GM23338 (cell line): Measurements from ENCODE around the gene SLC41A3. TPM values are rescaled to one million over a fixed set of nuclear protein-coding genes. Genes with fewer than 3 reads are reported as not detected.
A peak's percentile ranks its signal among the peaks of the same experiment; 100 is the strongest.

Source experiments
- ATAC-seq: fragments of 200-7000 bp; cut with Tn5 transposase; 3 replicates; pipeline ENCODE4 v1.9.1; 2020
- DNase-seq: peaks from one replicate; pipeline ENCODE4 v3.0.0-alpha.2; 2015; ENCODE audit warnings: low spot score
- H2AFZ ChIP-seq: fragments of 200-600 bp; sonication (generic); 2 replicates; pipeline ENCODE4 v1.8.0; 2016; ENCODE audit warnings: antibody characterized with exemption, mild to moderate bottlenecking, moderate library complexity
- H3F3A ChIP-seq: fragments of 200-600 bp; sonication (generic); replicated peaks from 2 replicates; pipeline ENCODE4 v1.8.0; 2017; ENCODE audit warnings: antibody characterized with exemption, mixed run types, low read depth
- H3K27ac ChIP-seq: fragments of 200-600 bp; sonication (generic); 2 replicates; pipeline ENCODE4 v1.6.1; 2016; ENCODE audit warnings: low read depth
- H3K27me3 ChIP-seq: fragments of 200-600 bp; sonication (generic); 2 replicates; pipeline ENCODE4 v1.8.0; 2016; ENCODE audit warnings: mild to moderate bottlenecking, mixed run types, moderate library complexity; ENCODE audit not compliant: insufficient read depth
- H3K36me3 ChIP-seq: fragments of 200-600 bp; sonication (generic); 2 replicates; pipeline ENCODE4 v1.8.0; 2016; ENCODE audit warnings: mild to moderate bottlenecking; ENCODE audit not compliant: insufficient read depth
- H3K4me1 ChIP-seq: fragments of 200-600 bp; sonication (generic); 2 replicates; pipeline ENCODE4 v1.8.0; 2016; ENCODE audit warnings: mild to moderate bottlenecking, moderate library complexity; ENCODE audit not compliant: insufficient read depth
- H3K4me2 ChIP-seq: fragments of 200-600 bp; sonication (generic); 2 replicates; pipeline ENCODE4 v1.7.1; 2017; ENCODE audit warnings: mixed run types
- H3K4me3 ChIP-seq: fragments of 200-600 bp; sonication (generic); 2 replicates; pipeline ENCODE4 v1.6.1; 2016; ENCODE audit warnings: mixed run types
- H3K79me2 ChIP-seq: fragments of 200-600 bp; sonication (generic); replicated peaks from 2 replicates; pipeline ENCODE4 v1.8.0; 2017; ENCODE audit warnings: mild to moderate bottlenecking; ENCODE audit not compliant: insufficient read depth
- H3K9me2 ChIP-seq: fragments of 200-600 bp; sonication (generic); 2 replicates; pipeline ENCODE4 v1.8.0; 2017; ENCODE audit not compliant: insufficient read depth
- H4K20me1 ChIP-seq: fragments of 200-600 bp; sonication (generic); replicated peaks from 2 replicates; pipeline ENCODE4 v1.8.0; 2017; ENCODE audit warnings: mild to moderate bottlenecking; ENCODE audit not compliant: insufficient read depth
- H3K27ac Mint-ChIP-seq: 2 replicates; pipeline ENCODE4 v1.8.0; 2020; ENCODE audit warnings: inconsistent platforms, mild to moderate bottlenecking, moderate library complexity, mixed read lengths
- H3K27me3 Mint-ChIP-seq: 3 replicates; pipeline ENCODE4 v1.8.0; 2022; ENCODE audit warnings: low read depth, mild to moderate bottlenecking, moderate library complexity, mixed read lengths, inconsistent platforms; ENCODE audit not compliant: insufficient read depth, poor library complexity
- H3K36me3 Mint-ChIP-seq: 3 replicates; pipeline ENCODE4 v1.8.0; 2021; ENCODE audit warnings: low read depth, mild to moderate bottlenecking, inconsistent platforms, moderate library complexity, mixed read lengths
- H3K4me1 Mint-ChIP-seq: 3 replicates; pipeline ENCODE4 v1.8.0; 2020; ENCODE audit warnings: mild to moderate bottlenecking, inconsistent platforms, mixed read lengths
- H3K4me3 Mint-ChIP-seq: 3 replicates; pipeline ENCODE4 v1.8.0; 2021; ENCODE audit warnings: moderate library complexity, mild to moderate bottlenecking, inconsistent platforms, mixed read lengths
- H3K9me3 Mint-ChIP-seq: 3 replicates; pipeline ENCODE4 v1.8.0; 2020; ENCODE audit warnings: moderate library complexity, mild to moderate bottlenecking, inconsistent platforms, mixed read lengths
- CREB1 ChIP-seq: fragments of 250-450 bp; sonication (Bioruptor Pico); IDR thresholded peaks from 2 replicates; pipeline ENCODE4 v1.5.0; 2020; ENCODE audit warnings: low read depth, mild to moderate bottlenecking, moderate library complexity
- JUNB ChIP-seq: IDR thresholded peaks from one replicate; pipeline ENCODE4 v1.6.1; 2016; ENCODE audit warnings: antibody characterized with exemption; ENCODE audit not compliant: unreplicated experiment
- POLR2AphosphoS5 ChIP-seq: IDR thresholded peaks from 2 replicates; pipeline ENCODE4 v1.6.1; 2016; ENCODE audit warnings: antibody characterized with exemption, low read depth
- STAT1 ChIP-seq: IDR thresholded peaks from one replicate; pipeline ENCODE4 v1.6.1; 2016; ENCODE audit warnings: antibody characterized with exemption; ENCODE audit not compliant: unreplicated experiment
- polyA plus RNA-seq: library from polyadenylated mRNA; unstranded; fragments of >200 nt; fragmentation: Nextera tagmentation; extraction: Ambion mirVana; gene quantifications from 2 replicates; pipeline ENCODE4 v1.2.1, GENCODE V29; 2016
- total RNA-seq: library from RNA; depleted of rRNA; stranded (reverse); fragments of >200 nt; shearing (Covaris generic); gene quantifications from 2 replicates; pipeline ENCODE4 v1.2.3, GENCODE V29; 2014
- TF ChIP-seq, protein P1 (sequence below): IDR thresholded peaks from 2 replicates; pipeline ENCODE4 v1.6.1; 2016; ENCODE audit warnings: antibody characterized with exemption
- TF ChIP-seq, protein P2 (sequence below): IDR thresholded peaks from one replicate; pipeline ENCODE4 v1.6.1; 2018; ENCODE audit warnings: antibody characterized with exemption; ENCODE audit not compliant: unreplicated experiment
- TF ChIP-seq, protein P3 (sequence below): fragments of 250-450 bp; sonication (Bioruptor Pico); IDR thresholded peaks from 2 replicates; pipeline ENCODE4 v1.5.0; 2020; ENCODE audit warnings: mild to moderate bottlenecking, moderate library complexity

SLC41A3 gene
- total and polyA plus RNA-seq, 2 experiments from 2014 or later = 12.1 to 29.8 TPM

DNA sequence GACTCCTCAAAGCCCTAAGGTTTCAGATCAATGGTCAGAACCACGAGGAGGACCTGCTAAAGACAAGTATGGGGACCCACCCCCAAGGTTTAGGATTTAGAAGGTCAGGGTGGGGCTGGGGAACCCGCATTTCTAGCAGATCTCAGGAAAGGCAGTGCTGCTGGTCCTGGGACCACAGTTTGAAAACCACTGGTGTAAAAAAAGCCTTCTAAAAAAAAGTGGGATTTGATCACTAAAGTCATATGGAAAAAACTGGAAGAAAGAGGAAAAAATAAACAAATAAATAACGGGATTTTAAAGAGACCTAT is 832 bp downstream of the SLC41A3 start (continued):
- TF ChIP-seq, protein P1, sequence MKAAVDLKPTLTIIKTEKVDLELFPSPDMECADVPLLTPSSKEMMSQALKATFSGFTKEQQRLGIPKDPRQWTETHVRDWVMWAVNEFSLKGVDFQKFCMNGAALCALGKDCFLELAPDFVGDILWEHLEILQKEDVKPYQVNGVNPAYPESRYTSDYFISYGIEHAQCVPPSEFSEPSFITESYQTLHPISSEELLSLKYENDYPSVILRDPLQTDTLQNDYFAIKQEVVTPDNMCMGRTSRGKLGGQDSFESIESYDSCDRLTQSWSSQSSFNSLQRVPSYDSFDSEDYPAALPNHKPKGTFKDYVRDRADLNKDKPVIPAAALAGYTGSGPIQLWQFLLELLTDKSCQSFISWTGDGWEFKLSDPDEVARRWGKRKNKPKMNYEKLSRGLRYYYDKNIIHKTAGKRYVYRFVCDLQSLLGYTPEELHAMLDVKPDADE = no peak
- TF ChIP-seq, protein P2, sequence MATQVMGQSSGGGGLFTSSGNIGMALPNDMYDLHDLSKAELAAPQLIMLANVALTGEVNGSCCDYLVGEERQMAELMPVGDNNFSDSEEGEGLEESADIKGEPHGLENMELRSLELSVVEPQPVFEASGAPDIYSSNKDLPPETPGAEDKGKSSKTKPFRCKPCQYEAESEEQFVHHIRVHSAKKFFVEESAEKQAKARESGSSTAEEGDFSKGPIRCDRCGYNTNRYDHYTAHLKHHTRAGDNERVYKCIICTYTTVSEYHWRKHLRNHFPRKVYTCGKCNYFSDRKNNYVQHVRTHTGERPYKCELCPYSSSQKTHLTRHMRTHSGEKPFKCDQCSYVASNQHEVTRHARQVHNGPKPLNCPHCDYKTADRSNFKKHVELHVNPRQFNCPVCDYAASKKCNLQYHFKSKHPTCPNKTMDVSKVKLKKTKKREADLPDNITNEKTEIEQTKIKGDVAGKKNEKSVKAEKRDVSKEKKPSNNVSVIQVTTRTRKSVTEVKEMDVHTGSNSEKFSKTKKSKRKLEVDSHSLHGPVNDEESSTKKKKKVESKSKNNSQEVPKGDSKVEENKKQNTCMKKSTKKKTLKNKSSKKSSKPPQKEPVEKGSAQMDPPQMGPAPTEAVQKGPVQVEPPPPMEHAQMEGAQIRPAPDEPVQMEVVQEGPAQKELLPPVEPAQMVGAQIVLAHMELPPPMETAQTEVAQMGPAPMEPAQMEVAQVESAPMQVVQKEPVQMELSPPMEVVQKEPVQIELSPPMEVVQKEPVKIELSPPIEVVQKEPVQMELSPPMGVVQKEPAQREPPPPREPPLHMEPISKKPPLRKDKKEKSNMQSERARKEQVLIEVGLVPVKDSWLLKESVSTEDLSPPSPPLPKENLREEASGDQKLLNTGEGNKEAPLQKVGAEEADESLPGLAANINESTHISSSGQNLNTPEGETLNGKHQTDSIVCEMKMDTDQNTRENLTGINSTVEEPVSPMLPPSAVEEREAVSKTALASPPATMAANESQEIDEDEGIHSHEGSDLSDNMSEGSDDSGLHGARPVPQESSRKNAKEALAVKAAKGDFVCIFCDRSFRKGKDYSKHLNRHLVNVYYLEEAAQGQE = no peak
- TF ChIP-seq JUNB (no peak), CREB1 (CRISPR knock-in tag) (no peak)

DNA sequence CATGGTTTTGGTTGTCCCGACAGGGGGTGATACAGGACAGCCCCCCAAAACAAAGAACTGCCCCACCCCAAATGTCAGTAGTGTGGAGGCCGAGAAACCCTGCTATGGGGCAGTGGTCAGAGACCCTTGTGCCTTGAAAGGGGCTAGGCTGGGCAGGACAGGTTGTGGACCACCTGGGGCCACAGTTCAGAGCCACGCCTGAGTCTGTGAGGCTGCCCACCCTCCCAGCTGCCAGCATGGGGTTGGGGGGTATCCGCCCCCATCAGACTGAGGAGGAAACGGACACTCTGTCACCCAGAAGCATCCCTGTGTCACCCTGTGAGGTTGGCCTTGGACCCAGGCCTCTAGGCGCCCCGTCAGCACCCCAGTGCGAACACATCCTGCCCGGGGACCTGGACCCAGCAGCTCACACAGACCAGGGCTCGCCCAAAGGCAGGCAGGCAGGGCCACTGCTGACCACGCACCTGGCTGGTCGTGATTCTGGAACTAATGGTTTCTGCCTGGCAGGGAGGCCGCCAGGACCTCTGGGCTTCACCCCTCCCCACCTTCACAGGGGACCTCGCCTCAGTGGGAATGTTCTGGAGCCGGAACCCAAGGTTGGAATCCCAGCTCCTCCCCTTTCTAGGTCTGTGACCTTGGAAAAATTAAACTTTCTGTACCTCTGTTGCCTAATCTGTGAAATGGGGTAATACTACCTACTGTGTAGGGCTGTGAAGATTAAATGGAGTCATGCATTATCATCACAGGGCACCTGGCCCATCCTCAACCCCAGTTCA is 1.4 kb downstream of the SLC41A3 start:
- Histone ChIP-seq H3K4me3 (peak overlapping the region; percentile 75; the same call in 1 of the 2 replicates), H3K79me2 (0 out of 2 replicates have a peak, but pooled peaks cover 3% of the 10 kb centered on the region), H2AFZ (no peak overlapping the region), H4K20me1 (no peaks in the 10 kb centered on the region), H3K9me2 (no peaks in the 10 kb centered on the region), H3K4me2 (peak overlapping the region; percentile 84; the same call in 1 of the 2 replicates), H3K36me3 (no peaks in the 10 kb centered on the region), H3F3A (no peaks in the 10 kb centered on the region), H3K4me1 (0 out of 2 replicates have a peak, but pooled peaks cover 5% of the 10 kb centered on the region), H3K27ac (no peak overlapping the region), H3K27me3 (no peaks in the 10 kb centered on the region)
- Mint-ChIP-seq H3K4me3 (peak overlapping the region; percentile 77), H3K27me3 (no peaks in the 10 kb centered on the region), H3K36me3 (peaks cover 28% of the 10 kb centered on the region), H3K9me3 (peaks cover 29% of the 10 kb centered on the region), H3K27ac (no peak overlapping the region), H3K4me1 (peaks cover 5% of the 10 kb centered on the region)
- DNase-seq (no peak), ATAC-seq (no peak)
- TF ChIP-seq JUNB (no peak), STAT1 (no peak), POLR2AphosphoS5 (no peak), CREB1 (CRISPR knock-in tag) (no peak)
- TF ChIP-seq, protein P2 = no peak
- TF ChIP-seq, protein P3, sequence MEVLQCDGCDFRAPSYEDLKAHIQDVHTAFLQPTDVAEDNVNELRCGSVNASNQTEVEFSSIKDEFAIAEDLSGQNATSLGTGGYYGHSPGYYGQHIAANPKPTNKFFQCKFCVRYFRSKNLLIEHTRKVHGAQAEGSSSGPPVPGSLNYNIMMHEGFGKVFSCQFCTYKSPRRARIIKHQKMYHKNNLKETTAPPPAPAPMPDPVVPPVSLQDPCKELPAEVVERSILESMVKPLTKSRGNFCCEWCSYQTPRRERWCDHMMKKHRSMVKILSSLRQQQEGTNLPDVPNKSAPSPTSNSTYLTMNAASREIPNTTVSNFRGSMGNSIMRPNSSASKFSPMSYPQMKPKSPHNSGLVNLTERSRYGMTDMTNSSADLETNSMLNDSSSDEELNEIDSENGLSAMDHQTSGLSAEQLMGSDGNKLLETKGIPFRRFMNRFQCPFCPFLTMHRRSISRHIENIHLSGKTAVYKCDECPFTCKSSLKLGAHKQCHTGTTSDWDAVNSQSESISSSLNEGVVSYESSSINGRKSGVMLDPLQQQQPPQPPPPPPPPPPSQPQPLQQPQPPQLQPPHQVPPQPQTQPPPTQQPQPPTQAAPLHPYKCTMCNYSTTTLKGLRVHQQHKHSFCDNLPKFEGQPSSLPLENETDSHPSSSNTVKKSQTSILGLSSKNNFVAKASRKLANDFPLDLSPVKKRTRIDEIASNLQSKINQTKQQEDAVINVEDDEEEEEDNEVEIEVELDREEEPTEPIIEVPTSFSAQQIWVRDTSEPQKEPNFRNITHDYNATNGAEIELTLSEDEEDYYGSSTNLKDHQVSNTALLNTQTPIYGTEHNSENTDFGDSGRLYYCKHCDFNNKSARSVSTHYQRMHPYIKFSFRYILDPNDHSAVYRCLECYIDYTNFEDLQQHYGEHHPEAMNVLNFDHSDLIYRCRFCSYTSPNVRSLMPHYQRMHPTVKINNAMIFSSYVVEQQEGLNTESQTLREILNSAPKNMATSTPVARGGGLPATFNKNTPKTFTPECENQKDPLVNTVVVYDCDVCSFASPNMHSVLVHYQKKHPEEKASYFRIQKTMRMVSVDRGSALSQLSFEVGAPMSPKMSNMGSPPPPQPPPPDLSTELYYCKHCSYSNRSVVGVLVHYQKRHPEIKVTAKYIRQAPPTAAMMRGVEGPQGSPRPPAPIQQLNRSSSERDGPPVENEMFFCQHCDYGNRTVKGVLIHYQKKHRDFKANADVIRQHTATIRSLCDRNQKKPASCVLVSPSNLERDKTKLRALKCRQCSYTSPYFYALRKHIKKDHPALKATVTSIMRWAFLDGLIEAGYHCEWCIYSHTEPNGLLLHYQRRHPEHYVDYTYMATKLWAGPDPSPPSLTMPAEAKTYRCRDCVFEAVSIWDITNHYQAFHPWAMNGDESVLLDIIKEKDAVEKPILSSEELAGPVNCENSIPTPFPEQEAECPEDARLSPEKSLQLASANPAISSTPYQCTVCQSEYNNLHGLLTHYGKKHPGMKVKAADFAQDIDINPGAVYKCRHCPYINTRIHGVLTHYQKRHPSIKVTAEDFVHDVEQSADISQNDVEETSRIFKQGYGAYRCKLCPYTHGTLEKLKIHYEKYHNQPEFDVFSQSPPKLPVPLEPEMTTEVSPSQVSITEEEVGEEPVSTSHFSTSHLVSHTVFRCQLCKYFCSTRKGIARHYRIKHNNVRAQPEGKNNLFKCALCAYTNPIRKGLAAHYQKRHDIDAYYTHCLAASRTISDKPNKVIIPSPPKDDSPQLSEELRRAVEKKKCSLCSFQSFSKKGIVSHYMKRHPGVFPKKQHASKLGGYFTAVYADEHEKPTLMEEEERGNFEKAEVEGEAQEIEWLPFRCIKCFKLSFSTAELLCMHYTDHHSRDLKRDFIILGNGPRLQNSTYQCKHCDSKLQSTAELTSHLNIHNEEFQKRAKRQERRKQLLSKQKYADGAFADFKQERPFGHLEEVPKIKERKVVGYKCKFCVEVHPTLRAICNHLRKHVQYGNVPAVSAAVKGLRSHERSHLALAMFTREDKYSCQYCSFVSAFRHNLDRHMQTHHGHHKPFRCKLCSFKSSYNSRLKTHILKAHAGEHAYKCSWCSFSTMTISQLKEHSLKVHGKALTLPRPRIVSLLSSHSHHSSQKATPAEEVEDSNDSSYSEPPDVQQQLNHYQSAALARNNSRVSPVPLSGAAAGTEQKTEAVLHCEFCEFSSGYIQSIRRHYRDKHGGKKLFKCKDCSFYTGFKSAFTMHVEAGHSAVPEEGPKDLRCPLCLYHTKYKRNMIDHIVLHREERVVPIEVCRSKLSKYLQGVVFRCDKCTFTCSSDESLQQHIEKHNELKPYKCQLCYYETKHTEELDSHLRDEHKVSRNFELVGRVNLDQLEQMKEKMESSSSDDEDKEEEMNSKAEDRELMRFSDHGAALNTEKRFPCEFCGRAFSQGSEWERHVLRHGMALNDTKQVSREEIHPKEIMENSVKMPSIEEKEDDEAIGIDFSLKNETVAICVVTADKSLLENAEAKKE (CRISPR knock-in tag) = no peak
